H9 (cell line): ENCODE results near the gene NPAS3. TPM values are rescaled to one million over a fixed set of nuclear protein-coding genes. Genes with fewer than 3 reads are reported as not detected.

Source experiments
- DNase-seq: peaks from one replicate; pipeline ENCODE4 v3.0.0-alpha.2; 2017
- H2AFZ ChIP-seq: one replicate; pipeline ENCODE4 v1.6.1; 2013; ENCODE audit warnings: mild to moderate bottlenecking, low read length, control low read depth, moderate library complexity
- H2AK5ac ChIP-seq: 2 replicates; pipeline ENCODE4 v1.6.1; 2013; ENCODE audit warnings: low read length, control low read depth, mixed read lengths; ENCODE audit not compliant: insufficient read length
- H2BK120ac ChIP-seq: one replicate; pipeline ENCODE4 v1.6.1; 2013; ENCODE audit warnings: low read depth, mild to moderate bottlenecking, low read length, control low read depth, inconsistent platforms; ENCODE audit not compliant: poor library complexity, severe bottlenecking
- H2BK12ac ChIP-seq: 2 replicates; pipeline ENCODE4 v1.6.1; 2013; ENCODE audit warnings: low read length, control low read depth, mixed read lengths, low read depth; ENCODE audit not compliant: insufficient read length
- H2BK15ac ChIP-seq: 2 replicates; pipeline ENCODE4 v1.6.1; 2013; ENCODE audit warnings: low read depth, low read length, control low read depth
- H2BK20ac ChIP-seq: one replicate; pipeline ENCODE4 v1.6.1; 2013; ENCODE audit warnings: low read depth, mild to moderate bottlenecking, low read length, control low read depth, inconsistent platforms; ENCODE audit not compliant: poor library complexity, severe bottlenecking
- H2BK5ac ChIP-seq: 2 replicates; pipeline ENCODE4 v1.6.1; 2013; ENCODE audit warnings: low read length, control low read depth, mixed read lengths; ENCODE audit not compliant: insufficient read length
- H3K14ac ChIP-seq: 2 replicates; pipeline ENCODE4 v1.6.1; 2013; ENCODE audit warnings: low read length, control low read depth; ENCODE audit not compliant: insufficient read depth
- H3K18ac ChIP-seq: 2 replicates; pipeline ENCODE4 v1.6.1; 2013; ENCODE audit warnings: low read depth, mild to moderate bottlenecking, mixed read lengths, low read length, control low read depth; ENCODE audit not compliant: insufficient read length
- H3K23ac ChIP-seq: 2 replicates; pipeline ENCODE4 v1.6.1; 2013; ENCODE audit warnings: low read length, control low read depth, mixed read lengths, low read depth; ENCODE audit not compliant: insufficient read length
- H3K23me2 ChIP-seq: 2 replicates; pipeline ENCODE4 v1.6.1; 2013; ENCODE audit warnings: low read depth, mild to moderate bottlenecking, mixed read lengths, low read length, control low read depth; ENCODE audit not compliant: insufficient read length, poor library complexity, severe bottlenecking
- H3K27ac ChIP-seq: 2 replicates; pipeline ENCODE4 v1.5.1; 2013; ENCODE audit warnings: low read length, control low read depth, mixed read lengths, low read depth; ENCODE audit not compliant: insufficient read length
- H3K27me3 ChIP-seq: 2 replicates; pipeline ENCODE4 v1.6.1; 2013; ENCODE audit warnings: low read length, control low read depth, inconsistent platforms; ENCODE audit not compliant: insufficient read depth
- H3K4ac ChIP-seq: 2 replicates; pipeline ENCODE4 v1.6.1; 2013; ENCODE audit warnings: low read depth, mild to moderate bottlenecking, control low read depth, inconsistent platforms, low read length, moderate library complexity
- H3K4me1 ChIP-seq: 2 replicates; pipeline ENCODE4 v1.6.1; 2013; ENCODE audit warnings: low read length, control low read depth, inconsistent platforms; ENCODE audit not compliant: insufficient read depth
- H3K4me2 ChIP-seq: 2 replicates; pipeline ENCODE4 v1.6.1; 2013; ENCODE audit warnings: low read length, control low read depth, mixed read lengths; ENCODE audit not compliant: insufficient read length, insufficient read depth
- H3K56ac ChIP-seq: 2 replicates; pipeline ENCODE4 v1.6.1; 2013; ENCODE audit warnings: low read depth, mild to moderate bottlenecking, mixed read lengths, low read length, control low read depth; ENCODE audit not compliant: insufficient read length
- H3K79me1 ChIP-seq: 2 replicates; pipeline ENCODE4 v1.6.1; 2013; ENCODE audit warnings: low read depth, mild to moderate bottlenecking, moderate library complexity, low read length, control low read depth, inconsistent platforms; ENCODE audit not compliant: insufficient read depth, poor library complexity, severe bottlenecking
- H3K79me2 ChIP-seq: 2 replicates; pipeline ENCODE4 v1.6.1; 2013; ENCODE audit warnings: low read length, control low read depth, inconsistent platforms; ENCODE audit not compliant: insufficient read depth
- H3K9ac ChIP-seq: 2 replicates; pipeline ENCODE4 v1.6.1; 2013; ENCODE audit warnings: low read length, control low read depth, mixed read lengths; ENCODE audit not compliant: insufficient read length; ENCODE audit errors: extremely low read depth
- H3K9me3 ChIP-seq: one replicate; pipeline ENCODE4 v1.6.1; 2013; ENCODE audit warnings: low read depth, low read length, inconsistent platforms; ENCODE audit not compliant: control insufficient read depth
- H3T11ph ChIP-seq: one replicate; pipeline ENCODE4 v1.6.1; 2013; ENCODE audit warnings: mild to moderate bottlenecking, low read length, control low read depth, inconsistent platforms
- H4K20me1 ChIP-seq: one replicate; pipeline ENCODE4 v1.6.1; 2013; ENCODE audit not compliant: control insufficient read depth, insufficient read length, insufficient read depth
- H4K5ac ChIP-seq: 2 replicates; pipeline ENCODE4 v1.6.1; 2013; ENCODE audit warnings: low read depth, mild to moderate bottlenecking, mixed read lengths, low read length, control low read depth; ENCODE audit not compliant: insufficient read length
- H4K8ac ChIP-seq: replicated peaks from 2 replicates; pipeline ENCODE4 v1.6.1; 2013; ENCODE audit warnings: low read length, control low read depth, mixed read lengths, low read depth; ENCODE audit not compliant: insufficient read length
- H4K91ac ChIP-seq: 2 replicates; pipeline ENCODE4 v1.6.1; 2013; ENCODE audit warnings: low read depth, mild to moderate bottlenecking, moderate library complexity, mixed read lengths, low read length, control low read depth; ENCODE audit not compliant: insufficient read length
- H3K27ac Mint-ChIP-seq, 3 experiments: 2 replicates in 2 of 3; 3 replicates in 1 of 3; pipeline ENCODE4 v1.8.0; 2020 to 2021; ENCODE audit warnings: mixed read lengths in 3 of 3, mild to moderate bottlenecking in 1 of 3, moderate library complexity in 1 of 3
- H3K27me3 Mint-ChIP-seq: 2 replicates; pipeline ENCODE4 v1.8.0; 2021; ENCODE audit warnings: low read depth, mild to moderate bottlenecking, moderate library complexity, mixed read lengths
- H3K36me3 Mint-ChIP-seq, 3 experiments: 2 replicates in 2 of 3; 3 replicates in 1 of 3; pipeline ENCODE4 v1.8.0; 2020 to 2021; ENCODE audit warnings: low read depth in 3 of 3, mixed read lengths in 3 of 3; ENCODE audit not compliant: insufficient read depth in 1 of 3
- H3K4me1 Mint-ChIP-seq, 2 experiments: 2 replicates each; pipeline ENCODE4 v1.8.0; 2020; ENCODE audit warnings: mixed read lengths in 2 of 2
- H3K4me3 Mint-ChIP-seq, 2 experiments: 2 replicates in 1 of 2; 3 replicates in 1 of 2; pipeline ENCODE4 v1.8.0; 2020 to 2021; ENCODE audit warnings: mild to moderate bottlenecking in 2 of 2, mixed read lengths in 2 of 2, moderate library complexity in 1 of 2
- H3K9me3 Mint-ChIP-seq, 2 experiments: 2 replicates in 1 of 2; 3 replicates in 1 of 2; pipeline ENCODE4 v1.8.0; 2020; ENCODE audit warnings: mild to moderate bottlenecking in 2 of 2, mixed read lengths in 2 of 2, moderate library complexity in 1 of 2
- CTCF ChIP-seq: fragments of 200-600 bp; sonication (generic); conservative IDR thresholded peaks from 3 replicates; pipeline ENCODE4 v1.8.0; 2021; ENCODE audit warnings: antibody characterized with exemption, mild to moderate bottlenecking
- WGBS: extraction: QIAGEN DNeasy Blood & Tissue Kit; methylation state at CpG from one replicate; pipeline ENCODE4 v1.1.7; 2013; ENCODE audit warnings: missing lambda C conversion rate, low lambda C conversion rate, mixed read lengths; ENCODE audit not compliant: insufficient read length; ENCODE audit errors: extremely low coverage; 5-methylcytosine and 5-hydroxymethylcytosine counted together
- total RNA-seq: library from RNA; stranded (reverse); gene quantifications from 2 replicates; pipeline ENCODE4 v1.2.1, GENCODE V29; 2021

NPAS3 gene
- total RNA-seq, 1 experiment from 2014 or later, result 0.17 TPM

GRCh38 chr14:33450416-33450815, 511.7 kb downstream of the NPAS3 start:
- Histone ChIP-seq H3K56ac (no peak overlapping the region), H3K4me2 (no peak overlapping the region), H3K18ac (no peak overlapping the region), H2BK12ac (no peak overlapping the region), H3K14ac (no peak overlapping the region), H4K5ac (no peak overlapping the region), H4K8ac (no peak overlapping the region), H2BK120ac (no peak overlapping the region), H4K20me1 (no peaks in the 10 kb centered on the region), H3K23me2 (no peaks in the 10 kb centered on the region), H3K27ac (no peak overlapping the region), H4K91ac (no peak overlapping the region), H3K9me3 (no peaks in the 10 kb centered on the region), H2BK15ac (no peak overlapping the region), H2BK20ac (no peak overlapping the region), H2BK5ac (no peak overlapping the region), H3K79me2 (no peaks in the 10 kb centered on the region), H3K4ac (no peak overlapping the region), H3K79me1 (no peaks in the 10 kb centered on the region), H3K9ac (no peak overlapping the region), H3K27me3 (no peaks in the 10 kb centered on the region), H3K23ac (no peak overlapping the region), H3K4me1 (no peaks in the 10 kb centered on the region), H2AFZ (no peak overlapping the region), H3T11ph (no peak overlapping the region), H2AK5ac (no peak overlapping the region)
- Mint-ChIP-seq H3K36me3 (no peaks in the 10 kb centered on the region), H3K4me3 (no peak overlapping the region), H3K27ac (no peak overlapping the region), H3K4me1 (peaks cover 13 to 16% of the 10 kb centered on the region in 2 experiments), H3K9me3 (no peaks in the 10 kb centered on the region), H3K27me3 (no peaks in the 10 kb centered on the region)
- WGBS, result no CpG with 5 or more reads among the region's 2 CpGs
- DNase-seq, result no peak
- TF ChIP-seq CTCF, result no peak
